DOHH2 (cell line): ENCODE measurements around the gene TRIM68.

ENCODE experiments used
- H3F3A ChIP-seq: fragments of 200-600 bp; sonication (generic), shearing (Covaris generic); 2 replicates; pipeline ENCODE4 v1.6.0; 2016; ENCODE audit warnings: antibody characterized with exemption, mild to moderate bottlenecking; ENCODE audit not compliant: control insufficient read depth, insufficient read depth
- H3K27ac ChIP-seq: fragments of 200-600 bp; sonication (generic); 2 replicates; pipeline ENCODE4 v1.5.1; 2014; ENCODE audit warnings: low read depth, mild to moderate bottlenecking, low read length, moderate library complexity
- H3K27me3 ChIP-seq: fragments of 200-600 bp; sonication (generic); 2 replicates; pipeline ENCODE4 v1.6.1; 2014; ENCODE audit warnings: mild to moderate bottlenecking, low read length, mixed read lengths; ENCODE audit not compliant: control insufficient read depth
- H3K36me3 ChIP-seq: fragments of 200-600 bp; sonication (generic); 2 replicates; pipeline ENCODE4 v1.6.1; 2014; ENCODE audit warnings: mild to moderate bottlenecking, low read length, moderate library complexity, mixed read lengths; ENCODE audit not compliant: control insufficient read depth
- H3K4me1 ChIP-seq: fragments of 200-600 bp; sonication (generic); 2 replicates; pipeline ENCODE4 v1.6.1; 2014; ENCODE audit warnings: mild to moderate bottlenecking, low read length, mixed read lengths; ENCODE audit not compliant: control insufficient read depth
- H3K4me2 ChIP-seq: fragments of 200-600 bp; sonication (generic); 2 replicates; pipeline ENCODE4 v1.6.0; 2014; ENCODE audit warnings: mild to moderate bottlenecking, low read length, moderate library complexity
- H3K4me3 ChIP-seq: fragments of 200-600 bp; sonication (generic); 2 replicates; pipeline ENCODE4 v1.5.1; 2014; ENCODE audit warnings: mild to moderate bottlenecking, low read length, mixed read lengths
- H3K79me2 ChIP-seq: fragments of 200-600 bp; sonication (generic); 2 replicates; pipeline ENCODE4 v1.6.1; 2014; ENCODE audit warnings: mild to moderate bottlenecking, low read length, mixed read lengths; ENCODE audit not compliant: control insufficient read depth
- H3K9me2 ChIP-seq: fragments of 200-600 bp; sonication (generic); replicated peaks from 2 replicates; pipeline ENCODE4 v1.6.1; 2014; ENCODE audit warnings: mild to moderate bottlenecking, low read length, mixed read lengths; ENCODE audit not compliant: control insufficient read depth
- H3K9me3 ChIP-seq: fragments of 200-600 bp; sonication (generic); 2 replicates; pipeline ENCODE4 v1.6.1; 2014; ENCODE audit warnings: antibody characterized with exemption, low read length, mixed read lengths; ENCODE audit not compliant: control insufficient read depth, insufficient read depth
- H4K20me1 ChIP-seq: fragments of 200-600 bp; sonication (generic); 2 replicates; pipeline ENCODE4 v1.6.0; 2014; ENCODE audit warnings: low read depth, mild to moderate bottlenecking, antibody characterized with exemption, low read length, moderate library complexity; ENCODE audit not compliant: control insufficient read depth, insufficient read depth
- EZH2phosphoT487 ChIP-seq: fragments of 200-600 bp; sonication (generic); IDR thresholded peaks from 2 replicates; pipeline ENCODE4 v1.6.1; 2017; ENCODE audit warnings: borderline replicate concordance, mild to moderate bottlenecking, antibody characterized with exemption, low read length, moderate library complexity, mixed read lengths
- TF ChIP-seq, protein P1 (sequence below): fragments of 200-600 bp; sonication (generic); IDR thresholded peaks from one replicate; pipeline ENCODE4 v1.5.1; 2014; ENCODE audit warnings: antibody characterized with exemption, mild to moderate bottlenecking, low read depth, low read length; ENCODE audit not compliant: poor library complexity, severe bottlenecking

The TRIM68 gene

DNA sequence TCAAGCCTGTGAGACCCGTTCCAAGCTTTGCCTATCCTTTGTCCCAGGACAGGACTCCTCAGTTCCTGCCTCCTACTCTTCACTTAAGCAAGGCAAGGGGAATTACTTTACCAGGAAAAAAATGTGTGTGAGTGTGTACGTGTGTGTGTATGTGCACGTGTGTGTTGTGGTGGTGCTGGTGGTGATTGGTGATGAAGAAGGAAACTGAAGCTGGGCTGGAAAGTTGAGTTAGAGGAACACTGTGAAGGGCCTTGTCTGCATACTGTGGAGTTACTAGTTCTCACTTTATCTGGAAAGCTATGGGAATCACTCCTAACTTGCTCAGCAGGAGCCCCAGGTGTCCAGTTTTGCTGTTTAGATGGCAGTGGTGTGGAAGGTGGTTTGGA lies 29.6 kb upstream of the TRIM68 start:
- H4K20me1 ChIP-seq = no peaks in the 10 kb centered on the region
- TF ChIP-seq EZH2phosphoT487 = no peak
- TF ChIP-seq, protein P1, sequence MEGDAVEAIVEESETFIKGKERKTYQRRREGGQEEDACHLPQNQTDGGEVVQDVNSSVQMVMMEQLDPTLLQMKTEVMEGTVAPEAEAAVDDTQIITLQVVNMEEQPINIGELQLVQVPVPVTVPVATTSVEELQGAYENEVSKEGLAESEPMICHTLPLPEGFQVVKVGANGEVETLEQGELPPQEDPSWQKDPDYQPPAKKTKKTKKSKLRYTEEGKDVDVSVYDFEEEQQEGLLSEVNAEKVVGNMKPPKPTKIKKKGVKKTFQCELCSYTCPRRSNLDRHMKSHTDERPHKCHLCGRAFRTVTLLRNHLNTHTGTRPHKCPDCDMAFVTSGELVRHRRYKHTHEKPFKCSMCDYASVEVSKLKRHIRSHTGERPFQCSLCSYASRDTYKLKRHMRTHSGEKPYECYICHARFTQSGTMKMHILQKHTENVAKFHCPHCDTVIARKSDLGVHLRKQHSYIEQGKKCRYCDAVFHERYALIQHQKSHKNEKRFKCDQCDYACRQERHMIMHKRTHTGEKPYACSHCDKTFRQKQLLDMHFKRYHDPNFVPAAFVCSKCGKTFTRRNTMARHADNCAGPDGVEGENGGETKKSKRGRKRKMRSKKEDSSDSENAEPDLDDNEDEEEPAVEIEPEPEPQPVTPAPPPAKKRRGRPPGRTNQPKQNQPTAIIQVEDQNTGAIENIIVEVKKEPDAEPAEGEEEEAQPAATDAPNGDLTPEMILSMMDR = no peak
- H3K9me3 ChIP-seq = no peaks in the 10 kb centered on the region
- H3K4me2 ChIP-seq = no peak overlapping the region
- no peaks in the 10 kb centered on the region for H3K36me3 ChIP-seq
- no peak overlapping the region for H3K27ac ChIP-seq
- no peaks in the 10 kb centered on the region for H3K79me2 ChIP-seq
- H3K9me2 ChIP-seq = no peaks in the 10 kb centered on the region
- H3K27me3 ChIP-seq = peaks cover 3% of the 10 kb centered on the region; the same call in 1 of the 2 replicates
- no peaks in the 10 kb centered on the region for H3K4me1 ChIP-seq
- H3F3A ChIP-seq = no peaks in the 10 kb centered on the region
- H3K4me3 ChIP-seq = no peak overlapping the region

GRCh38 chr11:4636962-4637661 lies 29.1 kb upstream of the TRIM68 start, which contains the start of gene OR51D1:
Gene OR51D1, plus strand, starts transcription at chr11:4637477. Its CDS starts 2,314 bp downstream, at chr11:4639791.
- no peaks in the 10 kb centered on the region for H4K20me1 ChIP-seq
- peaks cover 3% of the 10 kb centered on the region; the same call in 1 of the 2 replicates for H3K27me3 ChIP-seq
- H3K27ac ChIP-seq = no peak within 1 kb of the TSS
- no peaks in the 10 kb centered on the region for H3K4me1 ChIP-seq
- no peaks in the 10 kb centered on the region for H3K9me2 ChIP-seq
- no peaks in the 10 kb centered on the region for H3K79me2 ChIP-seq
- no peak within 1 kb of the TSS for H3K4me3 ChIP-seq
- H3K36me3 ChIP-seq = no peaks in the 10 kb centered on the region
- no peak within 1 kb of the TSS for H3K4me2 ChIP-seq
- TF ChIP-seq, protein P1 = peak; percentile 87
- no peak for TF ChIP-seq EZH2phosphoT487
- H3K9me3 ChIP-seq = no peaks in the 10 kb centered on the region
- H3F3A ChIP-seq = no peaks in the 10 kb centered on the region

GRCh38 chr11:4636136-4636535 lies 28.1 kb upstream of the TRIM68 start:
- Histone ChIP-seq H3K9me3 (no peaks in the 10 kb centered on the region), H3K27me3 (peaks cover 3% of the 10 kb centered on the region; the same call in 1 of the 2 replicates), H3K79me2 (no peaks in the 10 kb centered on the region), H3K9me2 (no peaks in the 10 kb centered on the region), H3K27ac (no peak overlapping the region), H3K4me2 (no peak overlapping the region), H3K36me3 (no peaks in the 10 kb centered on the region), H3F3A (no peaks in the 10 kb centered on the region), H3K4me1 (no peaks in the 10 kb centered on the region), H4K20me1 (no peaks in the 10 kb centered on the region), H3K4me3 (no peak overlapping the region)
- TF ChIP-seq, protein P1 = no peak
- TF ChIP-seq EZH2phosphoT487 = no peak
